HG03442 (cell line): ENCODE data around the gene CYYR1.

ENCODE experiments used
- ATAC-seq: cut with Tn5 transposase; IDR thresholded peaks from one replicate; pipeline ENCODE4 v1.9.1; 2021; ENCODE audit warnings: mild to moderate bottlenecking, moderate library complexity; ENCODE audit not compliant: unreplicated experiment

Gene CYYR1

DNA sequence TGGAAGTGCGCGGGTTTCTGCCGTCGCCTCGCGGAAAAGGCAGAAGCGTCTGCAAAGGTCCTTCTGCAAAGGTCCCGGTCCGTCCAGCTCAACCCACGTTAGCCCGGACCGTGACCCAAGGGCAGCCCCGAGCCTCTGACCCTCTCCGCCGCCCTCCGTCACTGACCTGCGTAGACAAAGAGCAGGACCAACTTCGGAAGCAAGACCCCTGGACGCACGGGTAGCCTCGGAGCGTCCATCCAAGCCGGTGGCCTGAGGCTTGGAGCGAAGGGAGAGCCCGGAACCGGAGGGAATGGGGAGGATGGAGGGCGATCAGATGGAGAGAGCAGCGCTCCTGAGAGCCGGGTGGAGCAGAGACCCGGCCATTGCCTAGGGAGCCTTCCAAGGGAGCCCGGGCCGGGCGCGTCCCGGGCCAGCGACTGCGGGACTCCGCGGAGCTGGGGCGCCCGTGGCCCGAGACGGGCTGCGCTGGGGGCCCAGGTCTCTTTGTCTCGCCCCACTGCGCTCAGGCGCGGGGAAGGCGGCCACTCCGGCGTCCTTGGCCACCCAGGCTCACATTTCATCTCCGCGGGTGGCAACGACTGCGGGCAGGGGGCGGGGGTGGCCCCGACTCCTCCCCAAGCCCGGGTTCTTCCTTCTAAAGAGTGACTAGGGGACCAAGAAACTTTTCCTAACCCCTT lies at the start of gene CYYR1:
Gene CYYR1, minus strand, starts transcription at position 585 of the 680 bp plus-strand sequence. Its CDS starts 346 bp downstream, at position 239.
- no peak for ATAC-seq

DNA sequence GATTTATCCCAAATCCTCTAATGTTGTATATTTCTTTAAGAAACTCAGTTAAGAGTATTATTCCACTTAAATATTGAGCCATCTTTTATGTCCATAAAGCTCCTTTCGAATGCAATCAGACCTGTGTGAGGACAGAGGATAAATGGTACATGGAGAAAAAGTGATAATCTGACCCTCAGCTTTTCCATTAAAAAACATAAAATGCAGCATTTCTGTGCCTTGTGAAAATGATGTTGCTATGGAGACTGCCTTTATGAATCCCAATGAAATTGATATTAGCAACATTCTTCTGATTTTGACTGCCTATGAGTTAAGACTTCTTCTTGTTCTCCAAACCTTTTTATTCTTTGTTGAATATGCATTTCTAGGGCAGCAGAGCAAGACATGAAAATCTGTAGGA lies 44.1 kb upstream of the CYYR1 start:
- ATAC-seq = no peak

DNA sequence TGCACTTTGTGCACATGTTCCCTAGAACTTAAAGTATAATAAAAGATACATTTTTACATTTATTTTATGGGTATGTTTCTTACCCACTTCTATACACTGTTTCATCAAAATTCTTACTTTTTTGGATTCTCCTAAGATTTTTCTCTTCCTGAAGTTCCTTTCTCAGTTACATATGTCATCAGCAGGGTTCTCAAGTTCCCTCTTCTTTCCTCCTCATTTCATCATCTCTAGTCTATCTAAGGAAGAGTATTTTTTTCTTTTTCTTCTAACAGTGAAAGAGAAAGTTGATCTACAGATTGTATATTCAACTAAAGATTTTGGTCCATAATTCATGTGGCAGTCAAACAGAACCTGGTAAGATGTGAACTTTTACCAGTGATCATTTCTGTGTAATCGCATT lies 41.2 kb upstream of the CYYR1 start:
- no peak for ATAC-seq

DNA sequence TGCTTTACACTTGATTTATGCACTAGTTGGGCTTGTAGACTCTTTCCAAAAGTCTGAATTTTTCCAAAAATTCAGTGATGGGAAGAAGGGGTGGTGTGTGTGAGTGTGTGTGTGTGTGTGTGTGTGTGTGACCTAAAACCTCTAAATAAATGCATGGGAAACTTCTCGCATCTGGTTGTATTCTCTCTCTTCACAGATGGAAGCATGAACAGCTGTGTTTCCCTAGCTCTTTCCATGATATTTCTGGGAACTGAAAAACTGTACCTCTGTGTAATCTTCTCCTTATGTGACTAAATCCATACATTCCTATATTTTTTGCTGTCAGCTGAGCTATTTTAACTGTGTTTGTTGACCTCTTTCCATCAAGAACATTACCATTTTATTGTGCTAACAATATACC lies 26.2 kb upstream of the CYYR1 start:
- no peak for ATAC-seq

DNA sequence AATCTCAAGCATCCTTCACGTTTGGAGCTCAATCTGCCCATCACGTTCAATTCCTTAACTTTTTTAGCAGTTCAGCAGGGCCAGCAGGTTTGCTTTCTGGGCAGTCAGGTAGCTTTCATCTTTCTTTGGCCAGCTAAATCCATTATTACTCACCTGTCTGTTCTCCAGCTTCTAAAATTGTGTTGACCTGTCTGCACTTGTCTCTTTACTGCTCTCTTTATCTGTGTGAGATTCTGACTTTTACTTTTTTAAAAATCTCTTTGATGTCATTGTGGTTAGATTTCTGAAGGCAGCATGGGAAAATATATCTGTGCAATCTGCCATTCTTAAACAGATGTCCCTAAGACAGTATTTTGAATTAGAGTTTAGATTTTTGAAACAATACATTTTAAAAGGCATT lies 24.9 kb upstream of the CYYR1 start:
- no peak for ATAC-seq

GRCh38 chr21:26597031-26597430 lies 23.9 kb upstream of the CYYR1 start:
- ATAC-seq = no peak

GRCh38 chr21:26595971-26596370 lies 22.9 kb upstream of the CYYR1 start:
- no peak for ATAC-seq

DNA sequence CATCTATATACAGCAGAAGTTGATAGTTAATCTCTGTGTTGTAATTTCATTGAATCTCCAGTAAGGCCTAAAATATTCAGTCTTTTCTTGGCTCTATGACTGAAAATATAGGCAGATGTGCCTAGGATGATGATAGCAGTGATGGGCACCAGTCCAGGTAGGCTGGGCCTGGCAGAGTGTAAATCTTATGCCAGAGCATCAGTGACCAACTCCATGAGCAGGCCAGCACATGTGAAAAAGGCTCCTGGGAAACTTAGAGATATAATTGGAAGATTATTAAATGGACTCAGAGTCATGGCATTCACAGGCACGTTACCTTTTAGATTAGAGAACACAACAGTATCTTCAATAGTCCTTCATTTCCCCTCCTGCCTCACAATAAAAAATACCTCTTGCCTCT lies 20.7 kb upstream of the CYYR1 start:
- no peak for ATAC-seq

GRCh38 chr21:26591543-26591942 lies 18.5 kb upstream of the CYYR1 start:
- no peak for ATAC-seq

GRCh38 chr21:26588446-26588845 lies 15.4 kb upstream of the CYYR1 start:
- no peak for ATAC-seq

GRCh38 chr21:26587736-26588201 lies 14.7 kb upstream of the CYYR1 start:
- ATAC-seq = no peak

- no peak for ATAC-seq
Measured at GRCh38 chr21:26583769-26584168, 10.7 kb upstream of the CYYR1 start.

DNA sequence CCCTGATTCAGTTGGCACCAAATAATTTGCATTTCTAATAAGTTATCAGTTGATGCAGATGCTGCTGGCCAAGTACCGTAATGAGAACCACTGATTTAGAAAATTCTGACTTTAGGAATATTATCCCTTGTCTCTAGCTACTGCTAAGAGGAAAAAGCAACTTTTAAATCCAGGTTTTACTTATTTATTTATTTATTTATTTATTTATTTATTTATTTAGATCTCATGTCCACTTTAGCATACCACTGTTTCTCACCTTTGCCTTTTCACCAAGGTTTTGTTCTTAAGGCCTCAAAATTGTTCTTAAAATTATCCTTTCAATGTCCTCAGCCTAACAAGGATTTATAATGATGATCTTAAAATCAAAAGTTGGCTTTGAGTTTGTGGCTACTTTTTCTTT lies 8.7 kb upstream of the CYYR1 start:
- no peak for ATAC-seq

DNA sequence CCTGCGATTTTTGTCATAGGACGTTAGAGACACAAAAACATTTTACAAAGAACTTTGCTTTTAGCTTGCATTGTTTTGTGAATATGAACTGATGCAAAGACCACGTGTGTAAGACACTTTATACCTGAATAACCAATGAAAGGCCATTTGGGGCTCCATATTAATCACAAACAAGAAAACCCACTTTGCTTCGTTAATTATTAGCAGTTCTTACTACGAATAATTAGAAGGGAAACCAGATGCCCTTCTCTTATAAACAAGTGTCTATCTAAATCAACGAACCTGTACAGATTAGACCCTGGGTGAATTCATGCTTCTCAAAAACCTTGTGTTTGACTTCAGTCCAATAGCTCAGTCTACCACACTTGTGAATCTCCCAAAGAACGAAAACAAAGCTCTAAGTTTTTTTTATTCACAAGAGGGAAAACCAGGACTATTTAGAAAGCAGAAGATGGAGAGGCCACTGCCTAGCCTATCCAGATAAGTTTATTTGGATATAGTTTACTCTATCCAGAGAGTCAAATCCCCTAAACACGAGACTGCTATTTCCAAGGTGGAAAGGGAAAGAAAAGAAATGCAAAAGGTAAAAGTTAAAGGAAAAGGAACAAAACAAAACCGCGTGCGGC lies 897 bp downstream of the CYYR1 start:
- ATAC-seq = no peak

- no peak for ATAC-seq
Measured at GRCh38 chr21:26570203-26570602, 2.9 kb downstream of the CYYR1 start.

GRCh38 chr21:26565546-26565945 lies 7.5 kb downstream of the CYYR1 start:
- ATAC-seq = no peak

GRCh38 chr21:26565111-26565510 lies 8.0 kb downstream of the CYYR1 start:
- no peak for ATAC-seq

GRCh38 chr21:26563856-26564503 lies 9.1 kb downstream of the CYYR1 start:
- no peak for ATAC-seq

DNA sequence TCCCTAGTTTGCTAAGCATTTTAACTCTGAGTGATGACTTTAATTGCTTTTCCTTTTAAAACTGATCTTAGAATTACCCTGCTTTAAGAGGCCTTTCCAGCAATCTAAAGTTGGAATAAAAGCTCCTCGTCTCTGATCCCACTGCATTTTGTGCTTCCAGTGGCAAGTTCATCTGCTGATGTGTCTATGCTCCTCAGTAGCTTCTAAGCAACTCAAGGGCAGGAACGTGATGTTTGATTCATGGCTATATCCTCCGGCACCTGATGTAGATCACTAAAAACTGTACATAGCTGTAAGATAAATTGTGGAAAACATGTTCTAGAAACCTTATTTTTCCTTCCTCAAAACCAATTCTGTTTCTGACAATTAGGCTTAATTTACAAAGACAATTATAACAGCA lies 12.5 kb downstream of the CYYR1 start:
- no peak for ATAC-seq

- ATAC-seq = no peak
Measured at GRCh38 chr21:26559099-26559498, 14.0 kb downstream of the CYYR1 start.

- no peak for ATAC-seq
Measured at GRCh38 chr21:26557106-26557505, 16.0 kb downstream of the CYYR1 start.

DNA sequence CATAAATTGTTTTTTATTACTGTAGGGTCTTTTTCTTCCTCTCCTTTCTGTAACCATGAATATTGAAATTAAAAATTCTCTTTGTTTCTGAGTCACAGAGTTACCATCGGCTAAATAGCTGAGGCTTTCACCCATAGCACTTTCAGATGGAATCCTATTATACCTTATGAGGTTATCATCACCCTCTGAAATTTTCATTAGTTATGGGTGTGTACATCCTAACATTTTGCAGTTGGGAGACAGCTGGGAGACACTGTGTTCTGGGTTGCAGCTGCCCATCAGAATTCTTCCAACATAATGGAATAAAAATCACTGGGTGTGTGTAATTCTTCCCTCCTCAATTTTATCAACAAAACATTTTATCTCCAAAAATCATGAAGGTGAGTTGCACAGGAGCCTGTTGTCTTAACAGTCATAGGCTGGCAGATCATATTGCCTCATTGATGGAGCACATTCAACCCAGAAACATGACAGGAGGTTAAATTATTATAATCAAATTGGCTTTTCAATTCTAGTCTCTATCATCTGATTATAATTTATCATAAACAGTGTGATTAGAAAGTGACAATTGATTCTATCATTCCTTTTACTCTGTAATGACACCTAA lies 17.4 kb downstream of the CYYR1 start:
- no peak for ATAC-seq
